Inflammatory macrophage treated with lipopolysaccharide for 1 hour (primary cell): ENCODE measurements around the gene LAMA4.
A peak's percentile ranks its signal among the peaks of the same experiment; 100 is the strongest.

Experiments
- DNase-seq, 2 donors: peaks; one replicate each; pipeline ENCODE4 v3.0.0-alpha.2; 2020 to 2022

The LAMA4 gene, protein sequence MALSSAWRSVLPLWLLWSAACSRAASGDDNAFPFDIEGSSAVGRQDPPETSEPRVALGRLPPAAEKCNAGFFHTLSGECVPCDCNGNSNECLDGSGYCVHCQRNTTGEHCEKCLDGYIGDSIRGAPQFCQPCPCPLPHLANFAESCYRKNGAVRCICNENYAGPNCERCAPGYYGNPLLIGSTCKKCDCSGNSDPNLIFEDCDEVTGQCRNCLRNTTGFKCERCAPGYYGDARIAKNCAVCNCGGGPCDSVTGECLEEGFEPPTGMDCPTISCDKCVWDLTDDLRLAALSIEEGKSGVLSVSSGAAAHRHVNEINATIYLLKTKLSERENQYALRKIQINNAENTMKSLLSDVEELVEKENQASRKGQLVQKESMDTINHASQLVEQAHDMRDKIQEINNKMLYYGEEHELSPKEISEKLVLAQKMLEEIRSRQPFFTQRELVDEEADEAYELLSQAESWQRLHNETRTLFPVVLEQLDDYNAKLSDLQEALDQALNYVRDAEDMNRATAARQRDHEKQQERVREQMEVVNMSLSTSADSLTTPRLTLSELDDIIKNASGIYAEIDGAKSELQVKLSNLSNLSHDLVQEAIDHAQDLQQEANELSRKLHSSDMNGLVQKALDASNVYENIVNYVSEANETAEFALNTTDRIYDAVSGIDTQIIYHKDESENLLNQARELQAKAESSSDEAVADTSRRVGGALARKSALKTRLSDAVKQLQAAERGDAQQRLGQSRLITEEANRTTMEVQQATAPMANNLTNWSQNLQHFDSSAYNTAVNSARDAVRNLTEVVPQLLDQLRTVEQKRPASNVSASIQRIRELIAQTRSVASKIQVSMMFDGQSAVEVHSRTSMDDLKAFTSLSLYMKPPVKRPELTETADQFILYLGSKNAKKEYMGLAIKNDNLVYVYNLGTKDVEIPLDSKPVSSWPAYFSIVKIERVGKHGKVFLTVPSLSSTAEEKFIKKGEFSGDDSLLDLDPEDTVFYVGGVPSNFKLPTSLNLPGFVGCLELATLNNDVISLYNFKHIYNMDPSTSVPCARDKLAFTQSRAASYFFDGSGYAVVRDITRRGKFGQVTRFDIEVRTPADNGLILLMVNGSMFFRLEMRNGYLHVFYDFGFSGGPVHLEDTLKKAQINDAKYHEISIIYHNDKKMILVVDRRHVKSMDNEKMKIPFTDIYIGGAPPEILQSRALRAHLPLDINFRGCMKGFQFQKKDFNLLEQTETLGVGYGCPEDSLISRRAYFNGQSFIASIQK (N-terminal part only)

DNA sequence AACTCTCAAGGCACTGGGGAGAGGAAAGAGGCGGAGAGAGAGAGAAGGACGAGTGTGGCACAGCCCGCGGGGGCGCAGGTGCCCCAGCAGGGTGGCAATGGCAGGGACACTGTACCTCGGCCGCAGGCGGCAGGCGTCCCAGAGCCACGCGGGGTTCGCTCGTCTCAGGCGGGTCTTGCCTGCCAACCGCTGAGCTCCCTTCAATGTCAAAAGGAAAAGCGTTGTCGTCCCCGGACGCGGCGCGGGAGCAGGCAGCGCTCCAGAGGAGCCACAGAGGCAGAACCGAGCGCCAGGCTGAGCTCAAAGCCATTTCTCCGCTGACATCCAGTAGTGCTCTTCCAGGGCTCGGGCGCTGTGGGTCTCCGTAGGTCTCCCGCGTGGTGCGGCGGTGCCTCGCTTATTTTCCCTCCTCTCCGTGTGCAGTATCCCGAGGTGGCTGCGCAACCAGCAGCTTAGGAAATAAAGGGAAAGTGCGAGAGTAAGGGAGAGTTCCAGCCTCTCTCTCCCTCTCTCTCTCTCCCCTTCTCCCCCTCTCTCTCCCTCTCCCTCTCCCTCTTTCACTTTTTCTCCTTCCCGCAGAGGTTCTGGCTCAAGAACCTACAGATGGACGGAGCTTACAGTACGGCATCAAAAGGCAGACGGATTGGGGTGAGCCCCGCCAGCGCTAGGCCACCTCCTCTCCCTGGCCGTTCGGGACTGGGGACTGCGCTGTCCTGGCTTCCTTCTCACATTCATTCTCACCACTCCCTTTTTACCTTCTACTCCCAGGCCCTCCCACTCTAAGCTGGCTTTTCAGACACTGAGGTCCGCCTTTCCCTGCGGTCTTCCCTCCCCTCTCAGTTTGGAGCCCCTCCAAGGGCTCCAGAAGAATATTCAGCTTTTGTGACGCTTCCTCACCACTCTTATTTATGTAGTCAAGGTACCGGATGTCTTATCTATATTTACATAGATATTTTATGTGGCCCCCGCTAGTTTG is at the start of gene LAMA4:
Gene LAMA4 (minus strand): TSS at position 727 of the 976 bp plus-strand sequence. CDS start 417 bp downstream, at position 310.
- no peak for DNase-seq

DNA sequence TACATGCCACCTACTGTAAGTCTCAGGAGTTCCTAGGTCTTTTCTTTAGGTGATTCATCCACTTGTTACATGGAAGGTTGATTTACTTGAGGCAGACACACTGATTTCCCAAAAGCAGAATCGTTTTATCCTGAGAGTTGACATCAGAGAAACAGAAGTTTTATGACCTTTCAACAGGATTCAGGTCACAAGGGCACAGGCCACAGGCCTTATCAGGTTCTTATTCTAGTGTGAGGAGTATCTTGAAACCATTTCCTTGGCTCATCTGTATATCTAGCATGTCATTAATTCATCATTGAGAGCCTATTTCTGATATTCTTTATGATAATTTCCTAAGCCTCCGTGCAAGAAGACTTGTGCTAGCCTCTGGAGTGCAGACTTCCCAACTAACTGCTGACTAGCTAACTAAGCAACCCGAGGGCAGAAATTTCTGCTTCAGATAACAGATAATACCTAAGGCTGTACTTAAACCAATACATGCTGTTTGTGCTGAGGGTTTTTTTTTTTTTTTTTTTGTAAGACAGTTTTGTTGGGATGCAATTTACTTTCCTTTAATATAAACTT is 47.9 kb upstream of the LAMA4 start:
- DNase-seq, result no peak

DNA sequence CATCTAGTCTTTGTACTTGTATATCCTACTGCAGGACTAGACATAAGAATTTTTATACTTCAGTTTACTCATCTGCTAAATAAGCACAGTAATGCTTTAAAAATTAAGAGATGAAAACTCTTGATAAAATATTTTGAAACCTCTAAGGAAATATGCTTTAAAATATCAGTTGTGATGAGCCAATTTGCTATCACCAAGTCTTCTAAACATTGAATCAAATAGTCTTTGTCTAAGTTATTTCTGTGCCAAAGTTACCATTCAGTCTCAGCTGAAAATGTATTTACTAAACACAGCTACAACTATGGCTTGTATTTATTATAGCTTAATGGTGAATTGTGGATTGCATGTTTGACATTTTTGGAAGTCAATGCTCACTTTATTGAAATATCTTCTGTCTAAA is 46.5 kb upstream of the LAMA4 start:
- no peak for DNase-seq

DNA sequence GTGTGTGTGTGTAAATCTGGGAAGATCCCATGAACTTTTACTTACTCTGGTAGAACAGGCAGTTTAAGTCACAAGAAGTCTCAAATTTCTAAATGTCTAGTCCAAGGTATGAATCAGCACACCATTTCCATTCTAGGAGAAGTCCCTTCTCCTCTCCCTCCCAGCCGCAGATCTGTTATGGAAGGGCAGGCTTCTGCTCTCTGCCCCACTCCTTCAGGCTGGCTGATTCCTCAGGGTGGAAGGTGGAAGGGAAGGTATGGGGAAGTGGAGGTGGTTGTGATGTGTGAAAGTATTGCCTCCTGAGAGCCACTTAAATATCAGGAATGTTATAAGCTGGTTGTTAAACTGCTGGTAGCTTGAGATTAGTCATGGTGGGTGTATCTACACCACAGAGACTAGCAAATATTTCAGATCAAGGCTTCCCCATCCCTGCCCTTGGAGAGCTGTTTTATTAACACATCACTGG is 44.5 kb upstream of the LAMA4 start:
- DNase-seq, result peak in 1 of 2 donors; percentile 43

DNA sequence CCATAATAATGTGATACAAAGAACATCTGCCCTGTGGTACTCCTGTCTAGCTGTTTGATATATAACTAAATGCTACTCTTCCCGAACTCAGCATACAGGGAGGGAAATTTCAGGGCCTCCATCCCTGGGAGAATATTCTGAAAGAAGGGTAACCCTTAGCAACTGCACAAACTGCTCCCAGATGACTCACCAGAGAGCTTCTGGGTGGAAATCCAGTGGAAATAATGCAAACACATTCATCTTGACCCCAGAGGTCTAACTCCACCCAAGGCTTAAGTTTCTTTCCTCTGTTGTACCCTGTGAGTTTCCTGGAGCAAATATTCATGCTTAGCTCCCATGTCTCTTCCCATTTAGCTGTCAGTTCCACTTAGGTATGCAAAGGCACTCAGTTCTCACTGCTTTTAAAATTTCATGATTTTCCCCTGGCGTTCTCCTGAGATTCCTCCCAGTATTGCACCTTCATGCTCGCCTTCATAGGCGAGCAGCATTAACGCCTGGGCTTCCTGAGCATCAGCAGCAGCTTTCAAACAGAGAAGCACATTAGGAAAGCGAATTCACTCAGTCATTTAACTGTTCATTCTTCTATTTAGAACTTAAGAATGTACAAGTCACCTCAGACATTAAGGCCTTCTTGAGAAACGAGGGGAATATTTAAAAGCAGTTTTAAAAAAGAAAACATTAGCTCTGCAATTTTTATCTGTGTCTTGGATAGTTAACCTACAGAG is 43.8 kb upstream of the LAMA4 start:
- no peak for DNase-seq

DNA sequence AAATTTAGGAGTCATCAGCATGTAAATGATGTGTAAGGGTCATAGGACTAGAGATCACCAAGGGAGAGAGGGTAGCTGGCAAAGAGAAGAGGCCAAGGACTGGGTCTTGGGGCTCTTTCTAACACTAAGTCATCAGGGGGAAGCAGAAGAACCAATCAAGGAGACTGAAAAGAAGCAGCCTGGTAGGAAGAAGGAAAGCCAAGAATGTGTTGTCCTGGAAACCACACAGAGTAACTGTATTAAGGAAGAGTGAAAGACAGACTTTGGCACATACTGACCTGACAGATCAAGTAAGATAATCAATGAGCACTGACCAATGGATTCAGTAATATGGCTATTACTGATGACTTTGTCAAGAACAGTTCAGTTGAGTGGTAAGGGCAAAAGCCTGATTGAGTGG is 42.3 kb upstream of the LAMA4 start:
- DNase-seq, result no peak

DNA sequence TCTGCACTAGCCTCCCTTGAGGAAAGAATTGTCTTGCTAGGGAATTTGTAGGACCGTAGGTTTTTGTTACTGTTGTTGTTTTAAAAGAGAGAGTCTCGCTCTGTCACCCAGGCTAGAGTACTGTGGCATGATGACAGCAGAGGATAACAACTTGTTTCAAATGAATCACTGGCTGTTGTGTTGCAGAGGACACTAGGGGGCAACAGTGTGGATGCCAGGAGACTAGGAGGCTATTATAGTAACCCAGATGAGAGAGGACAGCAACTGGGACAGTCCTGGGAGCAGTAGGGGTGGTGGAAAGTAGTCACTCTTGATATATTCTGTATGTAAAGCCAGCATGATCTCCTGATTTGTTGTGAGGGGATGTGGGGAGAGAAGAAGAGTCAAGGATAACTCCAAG is 41.8 kb upstream of the LAMA4 start:
- DNase-seq, result peak; percentile 1 to 18

DNA sequence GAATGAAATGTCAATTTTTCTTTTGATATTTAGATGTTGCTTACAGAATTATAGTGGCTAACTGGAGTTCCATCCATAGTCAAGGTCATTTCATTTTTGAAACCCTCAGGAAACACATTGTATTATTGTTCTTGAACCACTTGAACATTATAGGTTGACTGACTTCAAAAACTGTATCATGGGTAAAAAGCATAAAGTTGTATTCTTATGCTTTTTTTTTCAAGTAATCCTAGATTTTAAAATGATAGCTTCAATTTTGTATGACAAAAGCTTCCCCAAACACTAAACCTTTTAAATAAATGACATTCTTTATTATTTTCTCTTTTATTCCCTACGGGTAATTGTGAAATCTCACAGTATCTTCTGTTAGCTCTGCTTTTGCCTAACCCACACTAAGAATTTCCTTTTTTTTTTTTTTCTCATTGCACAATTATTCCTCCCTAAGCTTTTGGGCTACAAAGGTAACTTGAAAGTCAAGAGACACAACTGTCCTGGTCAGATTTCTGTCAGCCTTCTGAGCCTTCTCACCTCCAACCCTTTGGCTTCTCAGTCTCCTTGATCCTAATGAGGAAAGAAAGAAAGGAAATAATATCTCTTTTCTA is 36.9 kb upstream of the LAMA4 start:
- peak in 1 of 2 donors; percentile 5 for DNase-seq

DNA sequence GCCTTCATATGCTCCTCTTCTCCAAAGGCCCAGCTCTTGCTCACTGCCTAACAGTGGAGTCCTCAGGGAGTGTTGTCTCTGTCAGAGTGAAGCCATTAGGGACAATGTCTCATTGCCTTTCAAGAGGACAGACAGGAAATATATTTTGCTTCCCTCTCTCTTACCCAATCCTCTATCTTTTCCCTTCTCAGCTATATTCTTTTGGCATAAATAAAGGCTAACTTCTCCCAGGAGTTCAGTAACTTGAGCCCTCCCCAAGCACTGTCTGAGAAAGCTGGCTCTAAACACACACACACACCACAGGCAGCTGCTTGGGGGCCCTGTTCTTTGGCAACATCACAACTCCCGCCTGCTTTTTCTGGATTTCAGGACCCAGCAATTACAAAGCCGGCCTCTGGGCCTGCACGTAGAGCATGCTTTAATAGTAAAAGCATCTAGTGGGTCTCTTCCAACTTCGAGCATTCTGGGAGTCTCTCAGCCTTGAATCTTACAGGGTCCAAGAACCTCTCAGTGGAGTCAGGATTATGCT is 34.7 kb upstream of the LAMA4 start:
- no peak for DNase-seq

DNA sequence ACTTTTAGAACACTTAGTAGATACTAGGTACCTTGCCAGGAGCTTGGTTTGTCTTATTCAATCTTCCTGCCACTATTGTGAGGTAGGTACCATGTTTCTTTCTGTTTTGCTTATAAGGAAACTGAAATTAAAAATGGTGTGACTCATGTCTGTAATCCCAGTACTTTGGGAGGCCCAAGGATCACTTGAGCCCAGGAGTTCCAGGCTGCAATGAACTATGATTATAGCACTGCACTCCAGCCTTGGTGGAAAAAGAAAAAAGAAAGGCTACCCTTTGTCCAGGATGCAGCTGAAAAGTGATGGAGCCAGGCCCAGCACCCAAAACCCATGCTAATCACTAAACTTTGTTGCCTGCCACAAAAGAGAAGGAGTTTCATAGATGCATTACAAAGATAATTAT is 34.1 kb upstream of the LAMA4 start:
- no peak for DNase-seq

DNA sequence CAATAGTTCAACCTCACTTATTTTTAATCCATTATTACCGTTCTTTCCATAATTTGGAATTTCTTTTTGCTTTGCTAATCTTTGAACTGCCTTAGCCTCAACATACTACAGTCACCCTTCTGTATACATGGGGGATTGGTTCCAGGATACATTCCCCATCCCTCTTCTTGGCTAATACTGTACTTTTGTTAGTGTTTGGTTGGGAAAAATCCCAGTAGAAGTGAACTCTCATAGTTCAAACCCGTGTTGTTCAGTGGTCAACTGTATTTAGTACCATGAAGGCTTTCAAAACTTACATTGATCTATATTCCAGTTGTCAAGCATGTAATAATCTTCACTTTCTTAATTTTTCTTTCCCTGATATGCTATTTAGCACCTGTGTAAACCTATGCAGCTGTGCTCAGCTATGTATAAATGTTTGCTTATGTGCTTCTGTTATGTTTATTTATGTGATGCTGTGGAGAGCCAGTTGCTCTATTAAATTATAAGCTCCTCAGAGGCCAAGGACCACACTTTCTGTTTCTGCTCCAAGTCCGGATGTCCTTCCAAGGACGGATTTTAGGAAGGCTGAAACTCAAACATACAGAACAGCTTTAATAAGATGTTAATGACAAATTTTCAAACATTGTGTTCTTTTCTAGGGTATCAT is 33.3 kb upstream of the LAMA4 start:
- DNase-seq, result no peak

DNA sequence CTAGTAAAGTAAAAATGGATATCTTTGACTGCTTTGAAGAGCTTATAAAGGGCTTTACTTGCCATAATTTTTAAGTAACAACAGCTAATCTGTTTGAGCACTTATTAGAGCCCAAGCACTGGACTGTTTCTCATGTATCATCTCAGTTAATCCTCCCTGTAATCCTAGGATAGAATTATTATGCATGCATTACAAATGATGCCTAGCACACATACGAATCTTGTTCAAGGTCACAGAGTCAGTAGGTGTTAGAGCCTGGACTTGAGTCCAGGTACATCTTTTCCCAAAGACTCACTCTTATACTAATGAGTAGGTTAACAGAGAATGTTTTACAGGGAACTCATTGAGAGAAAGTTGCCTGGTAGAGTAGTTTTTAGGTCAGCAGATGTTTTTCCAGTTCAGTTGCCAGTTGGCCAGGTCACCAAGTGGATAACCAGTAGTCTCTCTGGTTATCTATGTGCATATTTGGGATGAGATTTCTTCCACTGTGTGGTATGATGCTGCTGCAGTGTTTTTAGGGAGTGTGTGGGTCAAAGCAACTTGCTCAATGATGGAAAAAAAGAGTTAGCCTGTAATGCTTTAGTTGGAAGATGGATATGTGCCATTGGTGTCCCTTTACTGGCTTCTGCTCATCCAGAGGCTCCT is 32.3 kb upstream of the LAMA4 start:
- DNase-seq, result no peak

DNA sequence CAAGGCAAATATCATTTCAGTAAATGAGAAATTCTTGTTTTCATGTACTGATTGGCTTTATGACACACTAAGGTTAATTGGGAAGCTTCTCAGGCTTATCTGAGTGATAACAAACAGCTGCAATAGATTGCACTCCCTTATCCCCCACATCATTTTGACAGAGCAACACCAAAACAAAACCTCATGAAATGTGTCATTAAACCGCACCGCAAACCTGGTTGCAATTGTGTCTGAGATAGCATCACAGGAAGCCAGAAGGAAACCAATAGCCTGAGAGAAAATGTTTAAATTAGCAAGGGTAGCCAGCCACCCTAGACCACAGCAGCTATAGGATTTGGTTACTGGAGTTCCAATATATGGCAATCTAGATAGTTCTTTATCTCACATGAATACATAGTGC is 31.6 kb upstream of the LAMA4 start:
- no peak for DNase-seq

DNA sequence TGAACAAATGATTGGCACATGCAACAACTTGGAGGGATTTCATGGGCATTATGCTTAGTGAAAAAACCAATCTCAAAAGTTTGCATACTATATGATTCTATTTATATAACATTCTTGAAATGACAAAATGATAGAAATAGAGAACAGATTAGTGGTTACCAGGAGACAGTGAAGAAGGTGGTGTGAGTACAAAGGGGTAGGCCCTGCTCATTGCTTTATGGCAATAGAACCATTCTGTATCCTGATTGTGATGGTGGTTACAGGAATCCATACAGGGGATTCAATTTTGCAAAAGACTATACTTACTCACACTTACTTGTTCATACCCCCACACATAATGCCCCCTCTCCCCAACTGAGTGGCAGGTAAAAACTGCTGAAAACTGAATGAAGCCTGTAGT is 30.2 kb upstream of the LAMA4 start:
- no peak for DNase-seq

DNA sequence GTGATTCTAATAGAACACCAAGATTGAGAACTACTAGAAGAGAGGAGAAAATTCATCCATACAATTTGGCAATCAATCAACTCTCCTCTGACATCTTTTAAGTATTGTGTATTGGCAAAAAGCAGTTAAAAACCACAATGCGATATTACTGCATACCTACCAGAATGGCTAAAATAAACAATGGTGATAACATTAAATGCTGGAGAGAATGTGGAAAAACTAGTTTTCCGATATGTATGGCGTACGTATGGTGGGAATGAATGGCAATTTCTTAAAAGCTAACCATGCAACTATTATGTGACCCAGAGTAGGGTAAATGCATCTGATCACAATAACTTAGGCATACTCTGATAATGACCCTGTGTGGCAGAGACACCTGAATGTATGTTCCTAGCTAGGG is 29.3 kb upstream of the LAMA4 start:
- DNase-seq, result no peak

DNA sequence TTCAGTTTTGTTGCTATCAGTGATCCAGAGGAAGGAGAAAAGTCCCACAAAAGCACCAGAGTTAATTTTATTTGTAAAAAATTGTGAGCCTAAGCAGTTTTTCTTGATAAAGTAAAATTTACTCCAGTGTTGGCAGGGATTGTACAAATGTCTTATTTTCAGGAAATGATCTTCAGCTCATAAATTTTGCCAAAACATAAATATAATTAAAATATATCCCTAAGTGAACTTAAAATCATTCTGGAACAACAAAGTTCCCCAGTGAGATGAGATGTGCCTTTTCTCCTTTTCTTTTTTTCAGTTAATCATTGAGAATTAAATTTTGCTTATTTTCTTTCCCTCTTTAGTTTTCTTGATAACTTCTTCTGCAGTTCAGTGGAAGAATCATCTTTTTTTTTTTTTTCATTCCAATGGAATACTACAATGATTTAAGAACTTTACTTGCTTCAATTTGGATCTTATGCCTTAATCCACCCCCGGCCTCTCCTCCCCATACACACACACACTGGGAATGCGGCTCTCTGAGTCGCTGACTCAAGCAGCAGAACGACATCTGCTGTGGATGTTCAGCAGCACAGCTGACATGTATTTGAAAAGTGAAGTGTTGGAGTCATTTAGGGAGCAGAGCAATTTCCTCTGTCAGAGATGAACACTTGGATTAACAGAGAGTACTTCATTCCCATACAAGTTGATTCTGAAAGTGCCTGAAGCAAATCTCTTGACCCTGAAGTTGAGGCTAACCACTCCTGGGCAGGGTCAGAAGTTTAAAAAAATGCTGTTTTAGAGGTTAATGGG is 27.7 kb upstream of the LAMA4 start:
- no peak for DNase-seq

DNA sequence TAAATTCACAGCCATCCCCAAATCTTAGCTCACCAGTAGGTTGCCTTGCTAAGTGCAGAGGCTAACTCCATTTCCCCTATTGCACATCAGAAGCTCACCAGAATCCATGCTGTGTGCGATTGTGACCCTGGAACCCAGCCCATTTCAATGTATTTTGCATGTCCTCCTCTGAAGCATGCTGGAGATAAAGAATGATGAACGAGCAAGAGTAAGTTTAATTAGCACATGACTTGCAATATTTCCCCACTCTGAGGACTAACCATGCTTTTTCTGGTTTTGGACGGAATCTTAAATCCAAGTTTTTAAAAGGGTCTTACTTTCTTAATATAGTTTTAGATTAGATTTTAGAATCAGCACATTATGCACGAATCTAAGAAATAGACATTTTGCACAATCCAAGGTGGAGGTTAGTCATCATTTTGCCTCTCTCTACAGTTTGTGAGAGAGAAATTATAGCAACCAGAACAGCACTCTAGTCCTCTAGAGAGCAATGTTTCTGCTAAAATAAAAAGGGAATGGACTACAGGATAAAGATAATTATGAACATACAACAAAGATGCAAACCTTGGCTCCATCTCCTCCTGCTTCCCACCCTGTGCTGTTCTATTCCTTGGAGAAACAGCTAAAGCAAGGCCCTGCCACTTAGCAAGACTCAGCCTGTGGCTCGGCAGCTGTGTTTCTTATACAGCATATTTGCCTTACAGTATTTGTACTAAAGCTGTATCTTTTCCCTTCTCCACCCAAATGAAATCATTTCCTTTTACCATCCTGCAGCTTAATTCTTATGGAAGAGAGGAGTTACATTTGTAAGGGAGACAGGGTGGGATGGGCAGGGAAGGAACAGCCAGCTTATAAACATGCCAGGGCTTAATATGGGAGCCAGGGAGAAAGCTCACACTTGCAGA is 24.9 kb upstream of the LAMA4 start:
- no peak for DNase-seq
